ENCODE results near the gene MAS1L. TPM values are rescaled to one million over a fixed set of nuclear protein-coding genes. Genes with fewer than 3 reads are reported as not detected.

The MAS1L gene
- total RNA-seq, 4 donors from 2014 or later: 0.42 TPM; not detected in 3

DNA sequence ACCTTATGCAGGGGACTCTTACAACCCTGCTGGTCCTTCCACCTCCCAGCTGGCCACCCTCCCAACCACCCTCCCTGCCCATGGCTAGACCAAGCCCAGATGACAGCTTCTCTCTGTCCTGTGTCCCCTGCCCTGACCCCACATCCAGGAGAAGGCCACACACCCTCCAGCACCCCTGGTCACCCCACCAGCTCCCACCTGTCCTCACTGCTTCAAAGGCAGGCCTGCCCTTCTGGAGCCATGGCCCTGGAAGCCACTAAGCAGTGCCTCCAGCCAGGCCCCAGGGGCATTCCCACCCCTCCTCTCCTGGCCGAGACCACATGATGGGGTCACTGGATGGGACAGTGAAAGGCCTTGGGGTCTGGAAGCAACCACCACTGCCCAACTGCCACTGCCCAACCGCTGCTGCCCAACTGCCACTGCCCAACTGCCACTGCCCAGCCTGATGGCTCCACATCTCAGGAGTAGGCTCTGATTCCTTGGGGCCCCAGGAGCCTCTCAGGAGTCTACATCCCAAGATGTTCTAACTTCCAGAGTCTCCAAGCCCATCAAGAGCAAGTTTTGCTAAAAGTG lies 41.3 kb upstream of the MAS1L start:
- Histone ChIP-seq H3K4me1 (no peaks in the 10 kb centered on the region), H3K4me3 (no peak overlapping the region), H3K9me3 (no peaks in the 10 kb centered on the region), H3K36me3 (no peaks in the 10 kb centered on the region), H3K27me3 (no peaks in the 10 kb centered on the region), H3K27ac (no peak overlapping the region)
- no peak for DNase-seq (ENCODE audit: low spot score in 2 of 2)
- TF ChIP-seq, protein P1, sequence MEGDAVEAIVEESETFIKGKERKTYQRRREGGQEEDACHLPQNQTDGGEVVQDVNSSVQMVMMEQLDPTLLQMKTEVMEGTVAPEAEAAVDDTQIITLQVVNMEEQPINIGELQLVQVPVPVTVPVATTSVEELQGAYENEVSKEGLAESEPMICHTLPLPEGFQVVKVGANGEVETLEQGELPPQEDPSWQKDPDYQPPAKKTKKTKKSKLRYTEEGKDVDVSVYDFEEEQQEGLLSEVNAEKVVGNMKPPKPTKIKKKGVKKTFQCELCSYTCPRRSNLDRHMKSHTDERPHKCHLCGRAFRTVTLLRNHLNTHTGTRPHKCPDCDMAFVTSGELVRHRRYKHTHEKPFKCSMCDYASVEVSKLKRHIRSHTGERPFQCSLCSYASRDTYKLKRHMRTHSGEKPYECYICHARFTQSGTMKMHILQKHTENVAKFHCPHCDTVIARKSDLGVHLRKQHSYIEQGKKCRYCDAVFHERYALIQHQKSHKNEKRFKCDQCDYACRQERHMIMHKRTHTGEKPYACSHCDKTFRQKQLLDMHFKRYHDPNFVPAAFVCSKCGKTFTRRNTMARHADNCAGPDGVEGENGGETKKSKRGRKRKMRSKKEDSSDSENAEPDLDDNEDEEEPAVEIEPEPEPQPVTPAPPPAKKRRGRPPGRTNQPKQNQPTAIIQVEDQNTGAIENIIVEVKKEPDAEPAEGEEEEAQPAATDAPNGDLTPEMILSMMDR (IDR thresholded peaks at IDR 0.05): no peak
- TF ChIP-seq EP300 (IDR thresholded peaks at IDR 0.05): no peak
- no peak for TF ChIP-seq POLR2A (IDR thresholded peaks at IDR 0.05)
- WGBS, 2 donors: 81 to 100% methylated on average over 2 of the region's 2 CpGs

DNA sequence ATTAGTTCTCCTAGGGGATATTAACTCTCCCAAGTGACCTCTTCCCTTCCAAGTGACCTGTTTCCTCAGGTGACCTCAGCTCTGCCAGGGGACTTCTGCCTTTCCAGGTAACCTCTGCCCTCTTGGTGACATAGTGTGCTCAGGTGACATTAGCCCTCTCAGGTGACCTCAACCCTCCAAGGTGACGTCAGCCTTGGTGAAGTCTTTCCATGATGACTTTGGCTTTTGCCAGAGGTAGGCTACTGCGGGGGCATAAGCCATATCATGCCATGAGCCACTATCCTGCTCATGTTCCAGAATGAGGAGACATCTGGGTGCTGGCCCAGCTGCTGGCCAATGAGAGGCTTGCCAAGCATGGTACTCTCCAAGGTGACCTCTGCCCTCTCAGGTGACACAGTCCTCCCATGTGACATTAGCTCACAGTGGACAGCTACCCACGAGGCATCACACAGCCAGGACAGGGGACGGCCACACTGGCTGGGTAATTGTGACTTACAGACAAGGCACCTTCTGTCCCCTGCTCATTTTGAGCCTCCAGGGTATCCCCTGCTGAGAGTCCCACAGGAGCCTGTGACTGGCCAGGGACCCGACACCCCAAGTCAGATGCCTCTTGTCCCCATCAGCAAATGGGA lies 40.7 kb upstream of the MAS1L start:
- H3K4me1 ChIP-seq: no peaks in the 10 kb centered on the region
- DNase-seq (ENCODE audit: low spot score in 2 of 2): no peak
- WGBS, 2 donors: 82 to 86% methylated on average over 4 to 5 of the region's 5 CpGs

DNA sequence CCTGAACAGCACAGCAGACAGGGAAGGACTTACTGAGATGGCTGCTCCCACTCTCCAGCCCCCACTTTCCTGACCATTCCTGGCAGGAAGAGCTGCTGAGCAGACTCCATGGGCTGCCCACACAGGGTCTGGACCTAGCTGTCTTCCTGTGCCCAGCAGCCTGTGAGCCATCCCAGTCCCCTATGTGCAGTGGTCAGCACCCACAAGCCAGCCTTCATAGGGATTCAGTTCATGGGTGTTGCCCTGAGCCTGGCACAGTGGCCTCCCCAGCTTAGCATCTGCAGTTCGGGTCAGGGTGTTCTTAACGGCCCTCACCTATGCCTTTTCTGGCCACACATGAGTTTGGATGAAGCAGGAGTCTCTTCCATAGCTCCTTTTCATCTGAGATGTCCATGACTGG lies 39.8 kb upstream of the MAS1L start:
- H3K27ac ChIP-seq: no peak overlapping the region
- 65 to 76% methylated on average over 2 of the region's 2 CpGs for WGBS, 2 donors
- no peaks in the 10 kb centered on the region for H3K36me3 ChIP-seq
- H3K4me3 ChIP-seq: no peak overlapping the region
- no peaks in the 10 kb centered on the region for H3K27me3 ChIP-seq
- DNase-seq (ENCODE audit: low spot score in 2 of 2): no peak
- no peaks in the 10 kb centered on the region for H3K9me3 ChIP-seq
- H3K4me1 ChIP-seq: no peaks in the 10 kb centered on the region
- no peak for TF ChIP-seq POLR2A (IDR thresholded peaks at IDR 0.05)
- TF ChIP-seq, protein P1 (IDR thresholded peaks at IDR 0.05): no peak
- no peak for TF ChIP-seq EP300 (IDR thresholded peaks at IDR 0.05)

More for the DNA sequence above, 40.7 kb upstream of the MAS1L start:
- no peak overlapping the region for H3K4me3 ChIP-seq
- H3K27me3 ChIP-seq: no peaks in the 10 kb centered on the region
- TF ChIP-seq POLR2A (IDR thresholded peaks at IDR 0.05) (no peak), EP300 (IDR thresholded peaks at IDR 0.05) (no peak)
- TF ChIP-seq, protein P1 (IDR thresholded peaks at IDR 0.05): no peak
- H3K27ac ChIP-seq: no peak overlapping the region
- no peaks in the 10 kb centered on the region for H3K36me3 ChIP-seq
- no peaks in the 10 kb centered on the region for H3K9me3 ChIP-seq

DNA sequence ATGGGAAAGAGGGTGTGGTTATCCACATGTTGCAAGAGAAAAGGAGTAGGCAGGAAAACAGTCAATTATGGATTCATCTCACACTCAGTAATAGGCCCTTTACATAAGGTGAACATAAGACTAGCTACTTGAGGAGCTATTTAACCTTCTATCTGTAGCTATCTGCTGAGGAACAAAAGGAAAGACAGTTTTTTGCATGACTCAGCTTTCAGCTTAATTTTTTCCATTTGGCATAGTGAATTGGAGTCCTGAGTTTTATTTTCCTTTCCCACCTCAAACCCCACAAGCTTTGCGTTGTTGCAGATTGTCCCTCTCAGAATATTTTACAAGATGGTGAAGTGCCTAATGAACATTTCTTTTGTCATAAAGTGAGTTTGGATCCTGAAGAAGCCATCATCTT lies 39.4 kb upstream of the MAS1L start:
- H3K27me3 ChIP-seq: no peaks in the 10 kb centered on the region
- no peak overlapping the region for H3K27ac ChIP-seq
- H3K4me3 ChIP-seq: no peak overlapping the region
- whole genome bisulfite sequencing, 2 donors: 75 to 92% methylated on average over 1 of the region's 1 CpG
- no peaks in the 10 kb centered on the region for H3K4me1 ChIP-seq
- H3K36me3 ChIP-seq: no peaks in the 10 kb centered on the region
- H3K9me3 ChIP-seq: no peaks in the 10 kb centered on the region
- no peak for DNase-seq (ENCODE audit: low spot score in 2 of 2)
- TF ChIP-seq POLR2A (IDR thresholded peaks at IDR 0.05) (no peak), EP300 (IDR thresholded peaks at IDR 0.05) (no peak)
- TF ChIP-seq, protein P1 (IDR thresholded peaks at IDR 0.05): no peak

DNA sequence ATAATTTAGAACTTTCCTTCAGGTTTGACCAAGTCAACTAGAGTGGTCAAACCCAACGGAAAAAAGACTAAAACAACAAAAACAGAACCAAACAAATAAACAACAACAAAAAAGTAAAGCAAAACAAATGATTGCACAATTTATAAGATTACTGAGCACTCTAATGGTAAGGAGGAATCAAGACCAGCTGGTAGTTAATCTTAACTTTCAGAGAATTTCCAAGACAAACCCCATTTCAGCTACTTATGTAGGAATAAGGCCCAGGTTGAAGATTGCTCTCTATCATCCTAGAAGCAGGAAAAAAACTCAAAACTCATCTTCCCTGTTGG lies 37.5 kb upstream of the MAS1L start:
- Histone ChIP-seq H3K27me3 (no peaks in the 10 kb centered on the region), H3K36me3 (no peaks in the 10 kb centered on the region), H3K9me3 (no peaks in the 10 kb centered on the region), H3K27ac (no peak overlapping the region), H3K4me1 (no peaks in the 10 kb centered on the region), H3K4me3 (no peak overlapping the region)
- WGBS, 2 donors: 2 to 31% methylated on average over 1 of the region's 1 CpG
- DNase-seq (ENCODE audit: low spot score in 2 of 2): no peak
- TF ChIP-seq, protein P1 (IDR thresholded peaks at IDR 0.05): no peak
- TF ChIP-seq POLR2A (IDR thresholded peaks at IDR 0.05) (no peak), EP300 (IDR thresholded peaks at IDR 0.05) (no peak)

Measured in tibial nerve (tissue), 4 donors.